H9 (cell line): ENCODE measurements around the gene SPDEF. TPM values are rescaled to one million over a fixed set of nuclear protein-coding genes. Genes with fewer than 3 reads are reported as not detected.

Experiments used
- DNase-seq: peaks from one replicate; pipeline ENCODE4 v3.0.0-alpha.2; 2017
- H2AFZ ChIP-seq: one replicate; pipeline ENCODE4 v1.6.1; 2013; ENCODE audit warnings: mild to moderate bottlenecking, low read length, control low read depth, moderate library complexity
- H2AK5ac ChIP-seq: 2 replicates; pipeline ENCODE4 v1.6.1; 2013; ENCODE audit warnings: low read length, control low read depth, mixed read lengths; ENCODE audit not compliant: insufficient read length
- H2BK120ac ChIP-seq: one replicate; pipeline ENCODE4 v1.6.1; 2013; ENCODE audit warnings: low read depth, mild to moderate bottlenecking, low read length, control low read depth, inconsistent platforms; ENCODE audit not compliant: poor library complexity, severe bottlenecking
- H2BK12ac ChIP-seq: 2 replicates; pipeline ENCODE4 v1.6.1; 2013; ENCODE audit warnings: low read length, control low read depth, mixed read lengths, low read depth; ENCODE audit not compliant: insufficient read length
- H2BK15ac ChIP-seq: 2 replicates; pipeline ENCODE4 v1.6.1; 2013; ENCODE audit warnings: low read depth, low read length, control low read depth
- H2BK20ac ChIP-seq: one replicate; pipeline ENCODE4 v1.6.1; 2013; ENCODE audit warnings: low read depth, mild to moderate bottlenecking, low read length, control low read depth, inconsistent platforms; ENCODE audit not compliant: poor library complexity, severe bottlenecking
- H2BK5ac ChIP-seq: 2 replicates; pipeline ENCODE4 v1.6.1; 2013; ENCODE audit warnings: low read length, control low read depth, mixed read lengths; ENCODE audit not compliant: insufficient read length
- H3K14ac ChIP-seq: 2 replicates; pipeline ENCODE4 v1.6.1; 2013; ENCODE audit warnings: low read length, control low read depth; ENCODE audit not compliant: insufficient read depth
- H3K18ac ChIP-seq: 2 replicates; pipeline ENCODE4 v1.6.1; 2013; ENCODE audit warnings: low read depth, mild to moderate bottlenecking, mixed read lengths, low read length, control low read depth; ENCODE audit not compliant: insufficient read length
- H3K23ac ChIP-seq: 2 replicates; pipeline ENCODE4 v1.6.1; 2013; ENCODE audit warnings: low read length, control low read depth, mixed read lengths, low read depth; ENCODE audit not compliant: insufficient read length
- H3K23me2 ChIP-seq: 2 replicates; pipeline ENCODE4 v1.6.1; 2013; ENCODE audit warnings: low read depth, mild to moderate bottlenecking, mixed read lengths, low read length, control low read depth; ENCODE audit not compliant: insufficient read length, poor library complexity, severe bottlenecking
- H3K27ac ChIP-seq: 2 replicates; pipeline ENCODE4 v1.5.1; 2013; ENCODE audit warnings: low read length, control low read depth, mixed read lengths, low read depth; ENCODE audit not compliant: insufficient read length
- H3K27me3 ChIP-seq: 2 replicates; pipeline ENCODE4 v1.6.1; 2013; ENCODE audit warnings: low read length, control low read depth, inconsistent platforms; ENCODE audit not compliant: insufficient read depth
- H3K4ac ChIP-seq: 2 replicates; pipeline ENCODE4 v1.6.1; 2013; ENCODE audit warnings: low read depth, mild to moderate bottlenecking, control low read depth, inconsistent platforms, low read length, moderate library complexity
- H3K4me1 ChIP-seq: 2 replicates; pipeline ENCODE4 v1.6.1; 2013; ENCODE audit warnings: low read length, control low read depth, inconsistent platforms; ENCODE audit not compliant: insufficient read depth
- H3K4me2 ChIP-seq: 2 replicates; pipeline ENCODE4 v1.6.1; 2013; ENCODE audit warnings: low read length, control low read depth, mixed read lengths; ENCODE audit not compliant: insufficient read length, insufficient read depth
- H3K56ac ChIP-seq: 2 replicates; pipeline ENCODE4 v1.6.1; 2013; ENCODE audit warnings: low read depth, mild to moderate bottlenecking, mixed read lengths, low read length, control low read depth; ENCODE audit not compliant: insufficient read length
- H3K79me1 ChIP-seq: 2 replicates; pipeline ENCODE4 v1.6.1; 2013; ENCODE audit warnings: low read depth, mild to moderate bottlenecking, moderate library complexity, low read length, control low read depth, inconsistent platforms; ENCODE audit not compliant: insufficient read depth, poor library complexity, severe bottlenecking
- H3K79me2 ChIP-seq: 2 replicates; pipeline ENCODE4 v1.6.1; 2013; ENCODE audit warnings: low read length, control low read depth, inconsistent platforms; ENCODE audit not compliant: insufficient read depth
- H3K9ac ChIP-seq: 2 replicates; pipeline ENCODE4 v1.6.1; 2013; ENCODE audit warnings: low read length, control low read depth, mixed read lengths; ENCODE audit not compliant: insufficient read length; ENCODE audit errors: extremely low read depth
- H3K9me3 ChIP-seq: one replicate; pipeline ENCODE4 v1.6.1; 2013; ENCODE audit warnings: low read depth, low read length, inconsistent platforms; ENCODE audit not compliant: control insufficient read depth
- H3T11ph ChIP-seq: one replicate; pipeline ENCODE4 v1.6.1; 2013; ENCODE audit warnings: mild to moderate bottlenecking, low read length, control low read depth, inconsistent platforms
- H4K20me1 ChIP-seq: one replicate; pipeline ENCODE4 v1.6.1; 2013; ENCODE audit not compliant: control insufficient read depth, insufficient read length, insufficient read depth
- H4K5ac ChIP-seq: 2 replicates; pipeline ENCODE4 v1.6.1; 2013; ENCODE audit warnings: low read depth, mild to moderate bottlenecking, mixed read lengths, low read length, control low read depth; ENCODE audit not compliant: insufficient read length
- H4K8ac ChIP-seq: replicated peaks from 2 replicates; pipeline ENCODE4 v1.6.1; 2013; ENCODE audit warnings: low read length, control low read depth, mixed read lengths, low read depth; ENCODE audit not compliant: insufficient read length
- H4K91ac ChIP-seq: 2 replicates; pipeline ENCODE4 v1.6.1; 2013; ENCODE audit warnings: low read depth, mild to moderate bottlenecking, moderate library complexity, mixed read lengths, low read length, control low read depth; ENCODE audit not compliant: insufficient read length
- H3K27ac Mint-ChIP-seq, 3 experiments: 2 replicates in 2 of 3; 3 replicates in 1 of 3; pipeline ENCODE4 v1.8.0; 2020 to 2021; ENCODE audit warnings: mixed read lengths in 3 of 3, mild to moderate bottlenecking in 1 of 3, moderate library complexity in 1 of 3
- H3K27me3 Mint-ChIP-seq: 2 replicates; pipeline ENCODE4 v1.8.0; 2021; ENCODE audit warnings: low read depth, mild to moderate bottlenecking, moderate library complexity, mixed read lengths
- H3K36me3 Mint-ChIP-seq, 3 experiments: 2 replicates in 2 of 3; 3 replicates in 1 of 3; pipeline ENCODE4 v1.8.0; 2020 to 2021; ENCODE audit warnings: low read depth in 3 of 3, mixed read lengths in 3 of 3; ENCODE audit not compliant: insufficient read depth in 1 of 3
- H3K4me1 Mint-ChIP-seq, 2 experiments: 2 replicates each; pipeline ENCODE4 v1.8.0; 2020; ENCODE audit warnings: mixed read lengths in 2 of 2
- H3K4me3 Mint-ChIP-seq, 2 experiments: 2 replicates in 1 of 2; 3 replicates in 1 of 2; pipeline ENCODE4 v1.8.0; 2020 to 2021; ENCODE audit warnings: mild to moderate bottlenecking in 2 of 2, mixed read lengths in 2 of 2, moderate library complexity in 1 of 2
- H3K9me3 Mint-ChIP-seq, 2 experiments: 2 replicates in 1 of 2; 3 replicates in 1 of 2; pipeline ENCODE4 v1.8.0; 2020; ENCODE audit warnings: mild to moderate bottlenecking in 2 of 2, mixed read lengths in 2 of 2, moderate library complexity in 1 of 2
- CTCF ChIP-seq: fragments of 200-600 bp; sonication (generic); conservative IDR thresholded peaks from 3 replicates; pipeline ENCODE4 v1.8.0; 2021; ENCODE audit warnings: antibody characterized with exemption, mild to moderate bottlenecking
- WGBS: extraction: QIAGEN DNeasy Blood & Tissue Kit; methylation state at CpG from one replicate; pipeline ENCODE4 v1.1.7; 2013; ENCODE audit warnings: missing lambda C conversion rate, low lambda C conversion rate, mixed read lengths; ENCODE audit not compliant: insufficient read length; ENCODE audit errors: extremely low coverage; 5-methylcytosine and 5-hydroxymethylcytosine counted together
- total RNA-seq: library from RNA; stranded (reverse); gene quantifications from 2 replicates; pipeline ENCODE4 v1.2.1, GENCODE V29; 2021

SPDEF gene
- total RNA-seq, 1 experiment from 2014 or later = 0.15 TPM

GRCh38 chr6:34600101-34600500 lies 44.0 kb upstream of the SPDEF start:
- no peaks in the 10 kb centered on the region; the same call in 1 of the 2 replicates for H3K79me2 ChIP-seq
- H3K9me3 ChIP-seq = no peaks in the 10 kb centered on the region
- H4K5ac ChIP-seq = no peak overlapping the region
- no peak overlapping the region for H2BK20ac ChIP-seq
- H3T11ph ChIP-seq = no peak overlapping the region
- H3K18ac ChIP-seq = no peak overlapping the region
- H3K27ac Mint-ChIP-seq = no peak overlapping the region; a peak in 1 of 7 replicates
- no CpG with 5 or more reads among the region's 5 CpGs for WGBS
- H3K4ac ChIP-seq = no peak overlapping the region
- H3K79me1 ChIP-seq = peaks cover 6% of the 10 kb centered on the region
- H3K27ac ChIP-seq = no peak overlapping the region
- no peak overlapping the region for H3K4me2 ChIP-seq
- no peak overlapping the region for H2AFZ ChIP-seq
- H3K23ac ChIP-seq = no peak overlapping the region
- no peak overlapping the region for H3K56ac ChIP-seq
- peaks cover 0 to 4% (median 0%) of the 10 kb centered on the region in 3 experiments; a peak in 1 of 7 replicates for H3K36me3 Mint-ChIP-seq
- no peak overlapping the region for H3K9ac ChIP-seq
- no peaks in the 10 kb centered on the region for H3K27me3 ChIP-seq
- H3K27me3 Mint-ChIP-seq = no peaks in the 10 kb centered on the region
- no peak for TF ChIP-seq CTCF
- H2BK12ac ChIP-seq = no peak overlapping the region
- no peak overlapping the region for H3K4me3 Mint-ChIP-seq
- no peaks in the 10 kb centered on the region for H3K9me3 Mint-ChIP-seq
- H2BK120ac ChIP-seq = no peak overlapping the region
- H3K14ac ChIP-seq = no peak overlapping the region
- peaks cover 25 to 31% of the 10 kb centered on the region in 2 experiments for H3K4me1 Mint-ChIP-seq
- no peak overlapping the region for H4K8ac ChIP-seq
- no peak for DNase-seq
- no peak overlapping the region for H2BK5ac ChIP-seq
- H2BK15ac ChIP-seq = no peak overlapping the region
- H4K91ac ChIP-seq = no peak overlapping the region
- no peak overlapping the region for H2AK5ac ChIP-seq
- peaks cover 3% of the 10 kb centered on the region for H3K23me2 ChIP-seq
- H3K4me1 ChIP-seq = peaks cover 10% of the 10 kb centered on the region; the same call in 1 of the 2 replicates
- H4K20me1 ChIP-seq = no peaks in the 10 kb centered on the region
